ENCODE measurements around the gene TCP10L. TPM values are rescaled to one million over a fixed set of nuclear protein-coding genes. Genes with fewer than 3 reads are reported as not detected.
"Not testable (repeated sequence)": the region's sequence is repeated elsewhere in the genome, so short reads cannot be mapped to it uniquely, and the experiment has no call there.

TCP10L gene
- total and polyA plus RNA-seq, 10 of the 15 experiments (the other 5 are each of a cell fraction or from before 2014, with no cell fraction given): 0.11 to 0.45 (median 0.19) TPM; not detected in 3

GRCh38 chr21:32618218-32618617 is 32.9 kb upstream of the TCP10L start:
- H3K27me3 ChIP-seq (replicated peaks in 1 of 2; ENCODE audit: control insufficient read depth in 2 of 2, insufficient read depth in 2 of 2, low read length in 1 of 2); POLR2A ChIA-PET; in situ Hi-C loops (cut with MboI); H3K36me3 ChIP-seq (ENCODE audit: control insufficient read depth in 2 of 2, insufficient read depth in 2 of 2, low read length in 1 of 2); DNase-seq (ENCODE audit: low read depth, low spot score); H3K27ac ChIP-seq (ENCODE audit: control insufficient read depth, insufficient read depth); H3K79me2 ChIP-seq (ENCODE audit: control insufficient read depth, insufficient read depth, low read length); intact Hi-C loops (cut with micrococcal nuclease; ENCODE audit: unreplicated experiment); H3K9ac ChIP-seq (ENCODE audit: control insufficient read depth, insufficient read depth, low read length); H3K4me3 ChIP-seq; H2AFZ ChIP-seq (ENCODE audit: control insufficient read depth, low read depth, low read length); H4K20me1 ChIP-seq (ENCODE audit: control insufficient read depth, insufficient read depth); RAD21 ChIA-PET (ENCODE audit: unreplicated experiment); FAIRE-seq; H3K9me3 ChIP-seq (replicated peaks; ENCODE audit: control insufficient read depth, insufficient read depth, low read length); BruUV-seq (replicated peaks); H3K4me2 ChIP-seq (ENCODE audit: control insufficient read depth, insufficient read depth); ATAC-seq; CTCF ChIA-PET; H3K4me1 ChIP-seq (ENCODE audit: control insufficient read depth, insufficient read depth, low read length): not testable (repeated sequence)
- 44% methylated on average over 6 of the region's 6 CpGs for WGBS (ENCODE audit: insufficient coverage, insufficient replicate concordance, low lambda C conversion rate, missing lambda C conversion rate)
- SMC1A ChIA-PET (ENCODE audit: uncharacterized antibody, unreplicated experiment): interaction anchor here (1.6 kb wide), 1 partner anchor 9 kb away, joined by 4 read pairs; no protein-coding TSS in a partner anchor

DNA sequence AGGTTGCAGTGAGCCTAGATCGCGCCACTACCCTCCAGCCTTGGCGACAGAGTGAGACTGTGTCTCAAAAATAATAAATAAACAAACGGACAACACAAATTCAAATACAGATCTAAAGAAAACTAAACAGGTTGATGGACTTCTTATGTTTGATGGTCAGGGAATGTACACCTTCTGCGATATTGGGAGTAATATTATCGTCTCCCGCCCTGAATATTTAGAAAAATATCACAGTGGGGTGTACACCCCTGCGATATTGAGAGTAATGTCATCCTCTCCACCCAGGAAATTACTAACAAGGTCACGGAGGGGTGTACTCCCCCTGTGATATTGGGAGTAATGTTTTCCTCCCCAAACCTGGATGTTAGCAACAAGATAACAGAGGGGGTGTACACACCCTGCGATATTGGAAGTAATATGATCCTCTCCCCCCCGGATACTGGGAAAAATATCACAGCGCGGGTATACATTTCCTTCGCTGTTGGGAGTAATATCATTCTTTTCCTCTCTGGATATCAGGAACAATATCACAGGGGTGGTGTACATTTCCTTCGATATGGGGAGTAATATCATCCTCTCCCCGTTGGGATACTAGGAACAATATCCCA is 28.2 kb upstream of the TCP10L start:
- Histone ChIP-seq H3K79me2 (ENCODE audit: control insufficient read depth, insufficient read depth, low read length) (peaks cover 5% of the 10 kb centered on the region), H3K27me3 (replicated peaks in 1 of 2; ENCODE audit: control insufficient read depth in 2 of 2, insufficient read depth in 2 of 2, low read length in 1 of 2) (no peaks in the 10 kb centered on the region), H3K4me3 (peak overlapping the region; percentile 90), H3K9me3 (replicated peaks; ENCODE audit: control insufficient read depth, insufficient read depth, low read length) (no peaks in the 10 kb centered on the region; the same call in 2 of the 3 replicates), H2AFZ (ENCODE audit: control insufficient read depth, low read depth, low read length) (no peak overlapping the region; the same call in 1 of the 2 replicates), H3K27ac (ENCODE audit: control insufficient read depth, insufficient read depth) (no peak overlapping the region), H4K20me1 (ENCODE audit: control insufficient read depth, insufficient read depth) (no peaks in the 10 kb centered on the region), H3K36me3 (ENCODE audit: control insufficient read depth in 2 of 2, insufficient read depth in 2 of 2, low read length in 1 of 2) (peaks cover 2 to 3% of the 10 kb centered on the region in 2 experiments; a peak in 2 of 4 replicates), H3K9ac (ENCODE audit: control insufficient read depth, insufficient read depth, low read length) (no peak overlapping the region), H3K4me1 (ENCODE audit: control insufficient read depth, insufficient read depth, low read length) (no peaks in the 10 kb centered on the region), H3K4me2 (ENCODE audit: control insufficient read depth, insufficient read depth) (peak overlapping the region; percentile 87)
- POLR2A ChIA-PET: no interaction called here
- TF ChIP-seq SUZ12 (IDR thresholded peaks at IDR 0.05; ENCODE audit: unreplicated experiment): no peak
- TF ChIP-seq ZNF207 (IDR thresholded peaks at IDR 0.05; ENCODE audit: borderline replicate concordance): no peak
- no peak for TF ChIP-seq SREBF2 (IDR thresholded peaks at IDR 0.05; ENCODE audit: low read length)
- TF ChIP-seq ZNF622 (IDR thresholded peaks at IDR 0.05): no peak
- TF ChIP-seq IRF4 (IDR thresholded peaks at IDR 0.05; ENCODE audit: low read depth, low read length): no peak
- TF ChIP-seq SPI1 (IDR thresholded peaks at IDR 0.05; ENCODE audit: borderline replicate concordance, insufficient read depth, low read depth, low read length): no peak
- no peak for TF ChIP-seq NFXL1 (IDR thresholded peaks at IDR 0.05; ENCODE audit: borderline replicate concordance)
- no peak for TF ChIP-seq CBX5 (IDR thresholded peaks at IDR 0.05; ENCODE audit: low read depth)
- no peak for TF ChIP-seq IKZF2 (IDR thresholded peaks at IDR 0.05)
- TF ChIP-seq SREBF1 (IDR thresholded peaks at IDR 0.05; ENCODE audit: low read length): no peak
- no peak for TF ChIP-seq JUND (IDR thresholded peaks at IDR 0.05; ENCODE audit: low read depth, low read length)
- no peak for TF ChIP-seq CEBPB (IDR thresholded peaks at IDR 0.05; ENCODE audit: borderline replicate concordance in 1 of 2, low read depth in 2 of 2, low read length in 2 of 2)
- no peak for TF ChIP-seq MYB (IDR thresholded peaks at IDR 0.05; ENCODE audit: borderline replicate concordance, low read depth, low read length)
- FAIRE-seq (no peak), DNase-seq (ENCODE audit: low read depth, low spot score) (no peak), ATAC-seq (no peak)
- CTCF ChIA-PET: interaction anchor here (1.0 to 5.6 kb wide), 2 partner anchors 13 to 43 kb away, joined by 4 to 50 read pairs; no protein-coding TSS in a partner anchor
- 90% methylated on average over 16 of the region's 16 CpGs for WGBS (ENCODE audit: insufficient coverage, insufficient replicate concordance, low lambda C conversion rate, missing lambda C conversion rate)
- in situ Hi-C loops (cut with MboI) (no loop called here), intact Hi-C loops (cut with micrococcal nuclease; ENCODE audit: unreplicated experiment) (loop anchor here (2.0 kb wide), 1 partner anchor 157 kb away; the partner anchor contains the start of gene PAXBP1)
- BruUV-seq (replicated peaks): no TSS peak
- SMC1A ChIA-PET (ENCODE audit: uncharacterized antibody, unreplicated experiment): no interaction called here
- RAD21 ChIA-PET (ENCODE audit: unreplicated experiment): interaction anchor here (1.7 kb wide), 1 partner anchor 13 kb away, joined by 9 read pairs; no protein-coding TSS in a partner anchor
